Suprapubic skin (tissue), 4 donors: ENCODE data around the gene STARD9. TPM values are rescaled to one million over a fixed set of nuclear protein-coding genes. Genes with fewer than 3 reads are reported as not detected.

ENCODE experiments used
- DNase-seq, 2 donors: peaks; one replicate each; pipeline ENCODE4 v3.0.0-alpha.2; 2019; ENCODE audit warnings: low spot score in 2 of 2
- H3K27ac ChIP-seq: fragments of 200-600 bp; sonication (generic); one replicate; pipeline ENCODE4 v1.5.1; 2019
- H3K27me3 ChIP-seq: fragments of 200-600 bp; sonication (generic); one replicate; pipeline ENCODE4 v1.5.1; 2019
- H3K36me3 ChIP-seq: fragments of 200-600 bp; sonication (generic); one replicate; pipeline ENCODE4 v1.5.1; 2019
- H3K4me1 ChIP-seq: fragments of 200-600 bp; sonication (generic); one replicate; pipeline ENCODE4 v1.5.1; 2019
- H3K4me3 ChIP-seq: fragments of 200-600 bp; sonication (generic); one replicate; pipeline ENCODE4 v1.5.1; 2019; ENCODE audit warnings: mild to moderate bottlenecking
- H3K9me3 ChIP-seq: fragments of 200-600 bp; sonication (generic); one replicate; pipeline ENCODE4 v1.5.1; 2019
- EP300 ChIP-seq: sonication (generic); formaldehyde crosslinking; IDR thresholded peaks from one replicate; pipeline ENCODE4 v1.6.1; 2017; ENCODE audit warnings: antibody characterized with exemption
- POLR2A ChIP-seq, 2 donors: fragments of 450-650 bp; IDR thresholded peaks; one replicate each; pipeline ENCODE4 v1.6.1; 2017; ENCODE audit warnings: antibody characterized with exemption in 2 of 2, mild to moderate bottlenecking in 2 of 2, moderate library complexity in 2 of 2
- POLR2AphosphoS5 ChIP-seq, 3 donors: sonication (generic); formaldehyde crosslinking; IDR thresholded peaks; one replicate each; pipeline ENCODE4 v1.6.1; 2017; ENCODE audit warnings: antibody characterized with exemption in 3 of 3
- WGBS: methylation state at CpG from one replicate; pipeline ENCODE4 v1.1.5; 2018; 5-methylcytosine and 5-hydroxymethylcytosine counted together
- total RNA-seq, 4 donors: library from RNA; depleted of rRNA; stranded (reverse); fragments of >200 nt; gene quantifications; one replicate each; pipeline ENCODE4 v1.1.0, GENCODE V29; 2016
- TF ChIP-seq, protein P1 (sequence below), 2 donors: fragments of 200-600 bp in 1 of 2; fragments of 450-650 bp in 1 of 2; sonication (generic) in 1 of 2; IDR thresholded peaks; one replicate each; pipeline ENCODE4 v1.5.1; 2016 to 2019; ENCODE audit warnings: antibody characterized with exemption in 2 of 2, mild to moderate bottlenecking in 1 of 2, moderate library complexity in 1 of 2

Gene STARD9
- 10 to 100 TPM in 1 of 4 donors, 1 to 10 TPM in 3; 5.0 to 24.6 (median 7.6) TPM for total RNA-seq

GRCh38 chr15:42575188-42576039, at the start of gene STARD9:
Gene STARD9, plus strand, starts transcription at chr15:42575606. Its CDS starts 110 bp downstream, at chr15:42575716.
- H3K27ac ChIP-seq = peak within 1 kb of the TSS; percentile 84
- no peaks in the 10 kb centered on the region for H3K27me3 ChIP-seq
- TF ChIP-seq, protein P1, sequence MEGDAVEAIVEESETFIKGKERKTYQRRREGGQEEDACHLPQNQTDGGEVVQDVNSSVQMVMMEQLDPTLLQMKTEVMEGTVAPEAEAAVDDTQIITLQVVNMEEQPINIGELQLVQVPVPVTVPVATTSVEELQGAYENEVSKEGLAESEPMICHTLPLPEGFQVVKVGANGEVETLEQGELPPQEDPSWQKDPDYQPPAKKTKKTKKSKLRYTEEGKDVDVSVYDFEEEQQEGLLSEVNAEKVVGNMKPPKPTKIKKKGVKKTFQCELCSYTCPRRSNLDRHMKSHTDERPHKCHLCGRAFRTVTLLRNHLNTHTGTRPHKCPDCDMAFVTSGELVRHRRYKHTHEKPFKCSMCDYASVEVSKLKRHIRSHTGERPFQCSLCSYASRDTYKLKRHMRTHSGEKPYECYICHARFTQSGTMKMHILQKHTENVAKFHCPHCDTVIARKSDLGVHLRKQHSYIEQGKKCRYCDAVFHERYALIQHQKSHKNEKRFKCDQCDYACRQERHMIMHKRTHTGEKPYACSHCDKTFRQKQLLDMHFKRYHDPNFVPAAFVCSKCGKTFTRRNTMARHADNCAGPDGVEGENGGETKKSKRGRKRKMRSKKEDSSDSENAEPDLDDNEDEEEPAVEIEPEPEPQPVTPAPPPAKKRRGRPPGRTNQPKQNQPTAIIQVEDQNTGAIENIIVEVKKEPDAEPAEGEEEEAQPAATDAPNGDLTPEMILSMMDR (IDR thresholded peaks at IDR 0.05) = no peak
- TF ChIP-seq POLR2A (IDR thresholded peaks at IDR 0.05) = peak in 1 of 2 donors; percentile 43
- no peak for TF ChIP-seq EP300
- peak in 1 of 3 donors; percentile 71 for TF ChIP-seq POLR2AphosphoS5 (IDR thresholded peaks at IDR 0.05)
- H3K36me3 ChIP-seq = no peaks in the 10 kb centered on the region
- WGBS = under 1% methylated on average over 42 of the region's 95 CpGs
- DNase-seq = peak; percentile 98 to 99
- peaks cover 29% of the 10 kb centered on the region for H3K4me1 ChIP-seq
- peak within 1 kb of the TSS; percentile 89 for H3K4me3 ChIP-seq
- H3K9me3 ChIP-seq = no peaks in the 10 kb centered on the region

DNA sequence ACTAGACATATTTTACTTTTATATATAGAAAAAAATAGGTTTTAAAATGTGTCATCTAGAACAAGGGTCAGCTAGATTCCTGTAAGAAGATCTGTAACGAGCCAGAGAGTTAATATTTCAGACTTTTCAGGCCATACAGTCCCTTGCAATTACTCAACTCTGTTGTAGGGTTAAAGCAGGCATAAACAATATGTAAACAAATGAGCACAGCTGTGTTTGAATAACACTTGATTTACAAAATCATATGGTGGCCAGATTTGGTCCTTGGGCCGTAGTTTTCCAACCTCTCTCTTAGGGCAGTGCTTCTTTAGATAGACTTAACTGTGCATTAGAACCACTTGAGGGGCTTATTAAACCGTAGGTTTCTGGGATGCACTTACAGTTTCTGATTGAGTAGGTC, 46.4 kb upstream of the STARD9 start:
- no peak for DNase-seq
- H3K36me3 ChIP-seq = peaks cover 68% of the 10 kb centered on the region
- no peak overlapping the region for H3K4me3 ChIP-seq
- no peak overlapping the region for H3K27ac ChIP-seq
- H3K4me1 ChIP-seq = no peaks in the 10 kb centered on the region
- 84% methylated on average over 3 of the region's 3 CpGs for WGBS
- TF ChIP-seq EP300 = no peak
- TF ChIP-seq POLR2AphosphoS5 (IDR thresholded peaks at IDR 0.05) = no peak
- TF ChIP-seq, protein P1 (IDR thresholded peaks at IDR 0.05) = no peak
- no peaks in the 10 kb centered on the region for H3K9me3 ChIP-seq
- no peaks in the 10 kb centered on the region for H3K27me3 ChIP-seq

- Histone ChIP-seq H3K4me1 (no peaks in the 10 kb centered on the region), H3K4me3 (no peak overlapping the region), H3K27me3 (no peaks in the 10 kb centered on the region), H3K36me3 (peaks cover 63% of the 10 kb centered on the region), H3K27ac (no peak overlapping the region), H3K9me3 (no peaks in the 10 kb centered on the region)
- TF ChIP-seq EP300 = no peak
- TF ChIP-seq, protein P1 (IDR thresholded peaks at IDR 0.05) = no peak
- 86% methylated on average over 1 of the region's 1 CpG for WGBS
- DNase-seq = no peak
These were observed 42.2 kb upstream of the STARD9 start for GRCh38 chr15:42533246-42533645.

- Histone ChIP-seq H3K4me3 (no peak overlapping the region), H3K27ac (no peak overlapping the region), H3K36me3 (peaks cover 32% of the 10 kb centered on the region), H3K27me3 (no peaks in the 10 kb centered on the region), H3K9me3 (no peaks in the 10 kb centered on the region), H3K4me1 (peaks cover 36% of the 10 kb centered on the region)
- TF ChIP-seq POLR2A (IDR thresholded peaks at IDR 0.05) = no peak
- TF ChIP-seq, protein P1 (IDR thresholded peaks at IDR 0.05) = no peak
- TF ChIP-seq EP300 = no peak
- TF ChIP-seq POLR2AphosphoS5 (IDR thresholded peaks at IDR 0.05) = no peak
- DNase-seq = no peak
- WGBS = 82% methylated on average over 4 of the region's 4 CpGs
These were observed 30.4 kb upstream of the STARD9 start for GRCh38 chr15:42544853-42545629.

DNA sequence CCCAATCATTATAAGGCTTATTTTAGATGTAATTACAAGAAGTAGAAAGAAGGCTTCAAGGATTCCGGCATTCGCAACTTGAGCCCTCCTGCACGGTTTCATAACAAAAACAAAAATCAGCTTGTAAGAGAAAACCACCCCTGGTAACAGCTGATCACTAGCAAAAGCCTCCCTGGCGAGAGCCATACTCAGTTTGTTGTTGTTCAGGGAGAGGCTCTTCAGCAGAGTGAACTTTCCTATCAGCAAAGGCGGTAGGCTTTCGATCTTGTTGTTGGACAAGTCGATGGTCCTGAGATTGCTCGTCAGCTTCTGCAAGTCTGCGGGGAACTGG, 27.5 kb upstream of the STARD9 start:
- Histone ChIP-seq H3K36me3 (peaks cover 23% of the 10 kb centered on the region), H3K4me3 (peak overlapping the region; percentile 80), H3K27me3 (no peaks in the 10 kb centered on the region), H3K27ac (peak overlapping the region; percentile 89), H3K9me3 (no peaks in the 10 kb centered on the region), H3K4me1 (peaks cover 42% of the 10 kb centered on the region)
- WGBS = 1% methylated on average over 9 of the region's 9 CpGs
- DNase-seq = no peak
- TF ChIP-seq, protein P1 (IDR thresholded peaks at IDR 0.05) = no peak
- TF ChIP-seq EP300 (no peak), POLR2A (IDR thresholded peaks at IDR 0.05) (no peak), POLR2AphosphoS5 (IDR thresholded peaks at IDR 0.05) (no peak)
